Activated naive CD4-positive, alpha-beta T cell treated with anti-CD3 and anti-CD28 coated beads, Interleukin-2, amount 10 ng/mL, durations not matched to agents 7 days and 5 days (primary cell): Measurements from ENCODE around the gene SLC27A1.

Experiments used
- CTCF ChIA-PET: fragments of 350-600 bp; sonication (Branson Sonifier 250); formaldehyde crosslinking; loops from one replicate; lab custom pipeline; 2021; ENCODE audit warnings: antibody characterized with exemption; lab: Charles Lee
- DNase-seq: peaks from one replicate; pipeline ENCODE4 v3.0.0-alpha.2; 2020
- H3K27ac Mint-ChIP-seq: one replicate; pipeline ENCODE4 v1.8.0; 2021; ENCODE audit warnings: mild to moderate bottlenecking, moderate library complexity, mixed read lengths
- H3K27me3 Mint-ChIP-seq: one replicate; pipeline ENCODE4 v1.8.0; 2021; ENCODE audit warnings: mild to moderate bottlenecking, mixed read lengths
- H3K36me3 Mint-ChIP-seq: one replicate; pipeline ENCODE4 v1.8.0; 2021; ENCODE audit warnings: mixed read lengths
- H3K4me1 Mint-ChIP-seq: one replicate; pipeline ENCODE4 v1.8.0; 2021; ENCODE audit warnings: mixed read lengths
- H3K4me3 Mint-ChIP-seq: one replicate; pipeline ENCODE4 v1.8.0; 2021; ENCODE audit warnings: mild to moderate bottlenecking, moderate library complexity, mixed read lengths
- H3K9me3 Mint-ChIP-seq: one replicate; pipeline ENCODE4 v1.8.0; 2021; ENCODE audit warnings: mixed read lengths

The SLC27A1 gene

GRCh38 chr19:17553256-17553655 lies 82.9 kb downstream of the SLC27A1 start:
- H3K4me1 Mint-ChIP-seq, result peaks cover 24% of the 10 kb centered on the region
- DNase-seq, result no peak
- H3K27me3 Mint-ChIP-seq, result peaks cover 19% of the 10 kb centered on the region
- no peak overlapping the region for H3K4me3 Mint-ChIP-seq
- H3K9me3 Mint-ChIP-seq, result no peaks in the 10 kb centered on the region
- H3K36me3 Mint-ChIP-seq, result peaks cover 3% of the 10 kb centered on the region
- CTCF ChIA-PET, result no interaction called here
- H3K27ac Mint-ChIP-seq, result no peak overlapping the region

GRCh38 chr19:17554968-17555479 lies 84.7 kb downstream of the SLC27A1 start:
- Mint-ChIP-seq H3K27ac (peak overlapping the region; percentile 69), H3K9me3 (no peaks in the 10 kb centered on the region), H3K27me3 (peaks cover 10% of the 10 kb centered on the region), H3K4me1 (peaks cover 24% of the 10 kb centered on the region), H3K4me3 (peak overlapping the region; percentile 81), H3K36me3 (peaks cover 10% of the 10 kb centered on the region)
- CTCF ChIA-PET, result no interaction called here
- DNase-seq, result no peak

GRCh38 chr19:17555480-17555928 lies 85.2 kb downstream of the SLC27A1 start, which contains the start of gene COLGALT1:
Gene COLGALT1 (plus strand): TSS chr19:17555649. CDS start chr19:17555714, 65 bp downstream.
- peak within 1 kb of the TSS; percentile 81 for H3K4me3 Mint-ChIP-seq
- H3K4me1 Mint-ChIP-seq, result peaks cover 24% of the 10 kb centered on the region
- H3K27me3 Mint-ChIP-seq, result peaks cover 5% of the 10 kb centered on the region
- peak; percentile 100 for DNase-seq
- no peaks in the 10 kb centered on the region for H3K9me3 Mint-ChIP-seq
- H3K27ac Mint-ChIP-seq, result peak within 1 kb of the TSS; percentile 73
- H3K36me3 Mint-ChIP-seq, result peaks cover 15% of the 10 kb centered on the region
- CTCF ChIA-PET, result no interaction called here
